GM12865 (cell line): ENCODE results near the gene MITD1.
A peak's percentile ranks its signal among the peaks of the same experiment; 100 is the strongest.
"Not testable (repeated sequence)": the region's sequence is repeated elsewhere in the genome, so short reads cannot be mapped to it uniquely, and the experiment has no call there.

Experiments
- DNase-seq: peaks from one replicate; pipeline ENCODE4 v3.0.0; 2010; ENCODE audit warnings: low read depth
- H3K4me3 ChIP-seq: 2 replicates; pipeline ENCODE4 v1.5.1; 2011; ENCODE audit warnings: mild to moderate bottlenecking, low read depth, low read length, control low read depth
- TF ChIP-seq, protein P1 (sequence below): IDR thresholded peaks from 2 replicates; pipeline ENCODE4 v1.5.1; 2011; ENCODE audit warnings: low read length, control low read depth, low read depth, inconsistent platforms; ENCODE audit not compliant: insufficient read depth; ENCODE audit errors: missing control alignments

The MITD1 gene

DNA sequence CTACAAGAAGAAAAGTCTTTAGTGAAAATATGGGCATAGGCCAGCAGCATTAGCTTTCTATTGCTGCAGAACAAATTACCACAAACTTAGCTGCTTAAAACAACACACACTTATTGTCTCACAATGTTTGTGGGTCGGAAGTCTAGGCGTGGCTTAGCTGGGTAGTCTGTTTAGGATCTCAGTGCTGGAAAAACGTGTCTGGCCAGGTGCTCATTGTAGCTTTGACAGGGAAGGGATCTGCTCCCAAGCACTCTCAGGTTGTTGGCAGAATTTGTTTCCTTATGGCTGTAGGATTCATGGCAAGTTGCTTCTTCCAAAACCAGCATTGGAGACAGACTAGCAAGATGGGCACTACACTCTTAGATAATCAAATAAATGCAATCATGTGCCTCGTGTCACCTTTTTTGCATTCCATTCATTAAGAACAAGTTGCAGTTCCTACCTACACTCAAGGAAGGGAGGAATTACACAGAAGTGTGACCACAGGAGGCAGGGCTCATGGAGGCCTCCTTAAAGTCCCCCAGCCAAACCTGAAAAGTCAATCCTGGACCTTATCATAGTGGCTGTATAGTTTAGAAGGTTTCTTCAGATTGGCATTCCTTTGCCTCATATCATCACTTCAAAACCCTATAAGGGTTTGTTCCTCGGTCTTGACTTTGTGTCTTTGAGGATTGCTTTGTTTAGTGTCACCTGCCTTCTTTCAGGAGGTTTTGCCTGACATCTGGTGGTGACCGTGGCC is 17.4 kb upstream of the MITD1 start:
- no peak for DNase-seq
- no peak overlapping the region for H3K4me3 ChIP-seq
- TF ChIP-seq, protein P1, sequence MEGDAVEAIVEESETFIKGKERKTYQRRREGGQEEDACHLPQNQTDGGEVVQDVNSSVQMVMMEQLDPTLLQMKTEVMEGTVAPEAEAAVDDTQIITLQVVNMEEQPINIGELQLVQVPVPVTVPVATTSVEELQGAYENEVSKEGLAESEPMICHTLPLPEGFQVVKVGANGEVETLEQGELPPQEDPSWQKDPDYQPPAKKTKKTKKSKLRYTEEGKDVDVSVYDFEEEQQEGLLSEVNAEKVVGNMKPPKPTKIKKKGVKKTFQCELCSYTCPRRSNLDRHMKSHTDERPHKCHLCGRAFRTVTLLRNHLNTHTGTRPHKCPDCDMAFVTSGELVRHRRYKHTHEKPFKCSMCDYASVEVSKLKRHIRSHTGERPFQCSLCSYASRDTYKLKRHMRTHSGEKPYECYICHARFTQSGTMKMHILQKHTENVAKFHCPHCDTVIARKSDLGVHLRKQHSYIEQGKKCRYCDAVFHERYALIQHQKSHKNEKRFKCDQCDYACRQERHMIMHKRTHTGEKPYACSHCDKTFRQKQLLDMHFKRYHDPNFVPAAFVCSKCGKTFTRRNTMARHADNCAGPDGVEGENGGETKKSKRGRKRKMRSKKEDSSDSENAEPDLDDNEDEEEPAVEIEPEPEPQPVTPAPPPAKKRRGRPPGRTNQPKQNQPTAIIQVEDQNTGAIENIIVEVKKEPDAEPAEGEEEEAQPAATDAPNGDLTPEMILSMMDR: no peak

DNA sequence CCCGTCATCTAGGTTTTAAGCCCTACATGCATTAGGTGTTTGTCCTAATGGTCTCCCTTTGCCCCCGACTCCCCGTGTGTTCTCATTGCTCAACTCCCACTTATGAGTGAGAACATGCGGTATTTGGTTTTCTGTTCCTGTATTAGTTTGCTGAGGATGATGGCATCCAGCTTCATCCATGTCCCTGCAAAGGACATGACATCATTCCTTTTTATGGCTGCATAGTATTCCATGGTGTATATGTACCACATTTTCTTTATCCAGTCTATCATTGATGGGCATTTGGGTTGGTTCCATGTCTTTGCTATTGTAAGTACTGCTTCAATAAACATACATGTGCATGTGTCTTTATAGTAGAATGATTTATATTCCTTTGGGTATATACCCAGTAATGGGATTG is 11.5 kb upstream of the MITD1 start:
- DNase-seq: not testable (repeated sequence)

DNA sequence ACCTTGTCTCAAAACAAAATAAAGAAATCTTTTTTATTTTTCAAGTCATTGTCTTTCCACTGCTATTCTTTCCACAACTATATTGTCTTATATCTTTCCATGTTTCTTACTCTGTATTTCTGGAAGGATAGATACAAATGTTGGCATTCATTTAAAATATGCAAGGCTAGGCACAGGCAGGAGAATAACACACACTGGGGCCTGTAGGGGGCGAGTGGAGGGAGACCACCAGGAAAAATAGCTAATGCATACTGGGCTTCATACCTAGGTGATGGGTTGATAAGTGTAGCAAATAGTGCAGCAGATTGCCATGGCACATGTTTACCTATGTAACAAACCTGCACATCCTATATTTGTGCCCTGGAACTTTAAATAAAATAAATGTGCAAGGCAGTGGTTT is 9.7 kb upstream of the MITD1 start:
- TF ChIP-seq, protein P1: no peak
- no peak for DNase-seq
- no peak overlapping the region for H3K4me3 ChIP-seq

More for the DNA sequence above, 11.5 kb upstream of the MITD1 start:
- H3K4me3 ChIP-seq: not testable (repeated sequence)

DNA sequence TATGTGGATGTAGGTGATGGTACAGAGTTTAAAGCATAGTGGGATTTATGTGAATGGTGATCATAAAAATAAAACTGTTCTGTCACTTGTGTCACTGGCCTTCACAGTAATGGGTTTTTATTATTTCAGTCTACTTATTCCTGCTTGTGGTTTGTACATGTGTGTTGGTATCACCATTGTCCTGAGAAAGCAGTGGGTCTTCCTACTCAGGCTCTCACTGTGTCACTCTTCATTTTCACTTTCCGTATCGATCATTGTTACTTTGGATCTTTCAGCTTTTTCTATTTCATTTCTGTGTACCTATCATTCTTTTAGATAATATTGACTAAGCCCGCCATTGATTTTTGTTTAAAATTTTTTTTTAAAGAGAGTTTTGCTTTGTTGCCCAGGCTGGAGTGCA is 7.5 kb upstream of the MITD1 start:
- TF ChIP-seq, protein P1: no peak
- no peak for DNase-seq
- H3K4me3 ChIP-seq: no peak overlapping the region

DNA sequence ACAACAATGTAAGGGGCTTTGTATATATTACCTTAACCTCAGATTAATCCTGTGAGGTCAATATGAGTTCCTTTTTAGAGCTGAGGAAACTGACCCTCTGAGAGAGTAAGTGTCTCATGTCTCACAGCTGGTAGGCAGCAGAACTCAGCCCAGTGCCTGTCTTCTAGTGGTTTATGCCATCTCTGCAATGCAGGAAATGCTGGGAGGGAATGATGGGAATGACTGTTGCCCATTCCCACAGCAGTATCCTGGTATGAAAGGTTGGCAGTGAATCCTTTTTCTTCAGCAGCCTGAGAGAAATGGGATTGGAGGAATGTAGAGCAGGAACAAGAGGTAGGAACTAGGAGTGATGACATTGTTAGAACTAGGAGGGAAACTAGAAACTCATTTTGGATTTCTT is 6.2 kb upstream of the MITD1 start:
- no peak for DNase-seq
- H3K4me3 ChIP-seq: no peak overlapping the region
- TF ChIP-seq, protein P1: no peak

DNA sequence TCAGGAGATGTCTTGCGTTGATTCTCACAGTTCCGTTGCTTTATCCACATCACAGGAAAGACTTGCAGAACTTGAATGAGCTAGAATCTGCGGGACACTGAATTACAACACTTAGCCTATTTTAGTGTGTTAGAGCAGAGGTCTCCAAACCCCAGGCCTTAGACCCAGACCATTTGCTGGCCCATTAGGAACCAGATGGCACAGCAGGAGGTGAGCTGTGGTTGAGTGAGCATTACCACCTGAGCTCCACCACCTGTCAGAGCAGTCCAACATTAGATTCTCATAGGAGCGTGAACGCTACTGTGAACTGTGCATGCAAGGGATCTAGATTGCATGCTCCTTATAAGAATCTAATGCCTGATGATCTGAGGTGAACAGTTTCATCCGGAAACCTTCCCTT is 4.0 kb upstream of the MITD1 start:
- no peak for DNase-seq
- TF ChIP-seq, protein P1: no peak
- H3K4me3 ChIP-seq: no peak overlapping the region

DNA sequence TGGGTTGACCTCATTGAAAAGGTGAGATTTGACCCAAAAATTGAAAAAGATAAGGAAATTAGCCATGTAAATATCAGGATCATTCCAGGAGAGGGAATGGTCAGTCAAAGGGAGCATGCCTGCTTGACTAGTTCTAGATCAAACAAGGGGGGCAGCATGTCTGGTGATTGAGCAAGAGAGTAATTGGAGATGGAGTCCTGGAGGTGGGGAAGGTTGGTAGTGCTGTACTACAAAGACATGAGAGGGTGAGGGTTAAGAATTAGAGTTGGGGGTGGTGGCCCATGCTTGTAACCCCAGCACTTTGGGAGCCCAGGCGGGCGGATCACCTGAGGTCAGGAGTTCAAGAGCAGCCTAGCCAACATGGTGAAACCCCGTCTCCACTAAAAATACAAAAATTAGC is 2.2 kb upstream of the MITD1 start:
- DNase-seq: no peak
- TF ChIP-seq, protein P1: no peak
- H3K4me3 ChIP-seq: no peak overlapping the region

DNA sequence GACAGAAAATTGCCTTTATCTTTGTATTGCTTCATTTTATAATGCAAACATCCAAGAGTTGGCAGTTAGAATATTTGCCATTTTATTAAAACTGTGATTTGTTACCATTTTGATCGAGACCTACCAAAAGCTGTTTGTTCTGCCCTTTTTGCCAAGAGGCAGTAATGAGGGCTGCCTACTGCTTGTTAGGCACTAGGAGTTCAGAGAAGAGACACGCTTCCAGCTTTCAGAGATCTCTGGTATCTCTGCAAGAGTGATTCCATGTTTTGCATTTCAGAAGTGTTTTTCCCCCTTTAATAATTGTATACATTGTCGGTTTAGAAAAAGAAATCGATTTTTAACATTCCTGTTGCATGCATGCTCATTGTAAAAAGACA is 754 bp upstream of the MITD1 start:
- TF ChIP-seq, protein P1: no peak
- peak overlapping the region; percentile 95 for H3K4me3 ChIP-seq
- no peak for DNase-seq
